ENCODE results near the gene HAGHL.

GRCh38 chr16:722835-723633 is 3.9 kb upstream of the HAGHL start:
- no peak for TF ChIP-seq GABPA (IDR thresholded peaks at IDR 0.05; ENCODE audit: borderline replicate concordance, insufficient read depth, low read length)
- no peak for TF ChIP-seq CTCF (IDR thresholded peaks at IDR 0.05; ENCODE audit: control extremely low read depth in 1 of 3, insufficient read depth in 1 of 3, low read depth in 1 of 3, low read length in 3 of 3)
- no peak for TF ChIP-seq ATF2 (IDR thresholded peaks at IDR 0.05; ENCODE audit: low read length)
- no peak for TF ChIP-seq BCL11A (IDR thresholded peaks at IDR 0.05; ENCODE audit: low read depth in 2 of 2, low read length in 2 of 2)
- no peak for TF ChIP-seq MAX (IDR thresholded peaks at IDR 0.05)
- no peak for TF ChIP-seq POLR2A (IDR thresholded peaks at IDR 0.05; ENCODE audit: control extremely low read depth in 1 of 2, low read depth in 2 of 2, low read length in 2 of 2)
- TF ChIP-seq KDM4A (IDR thresholded peaks at IDR 0.05; ENCODE audit: low read depth, low read length, severe bottlenecking) = no peak
- TF ChIP-seq ATF3 (IDR thresholded peaks at IDR 0.05; ENCODE audit: insufficient read depth, low read depth, low read length) = no peak
- no peak for TF ChIP-seq SIN3A (conservative IDR thresholded peaks at IDR 0.05 in 1 of 2, IDR thresholded peaks at IDR 0.05 in 1 of 2; ENCODE audit: low read depth in 1 of 2, low read length in 2 of 2)
- TF ChIP-seq SP4 (IDR thresholded peaks at IDR 0.05; ENCODE audit: low read length) = no peak

All from H1 (cell line).